Thymus (tissue), 11 donors: ENCODE results near the gene EXOC5. TPM values are rescaled to one million over a fixed set of nuclear protein-coding genes. Genes with fewer than 3 reads are reported as not detected.
"Not testable (repeated sequence)": the region's sequence is repeated elsewhere in the genome, so short reads cannot be mapped to it uniquely, and the experiment has no call there.

Experiments
- DNase-seq, 9 donors: peaks; one replicate each; pipeline ENCODE4 v3.0.0-alpha.2; 2013; ENCODE audit warnings: low spot score in 9 of 9, low read depth in 6 of 9, missing footprints in 1 of 9
- H3K27ac ChIP-seq, 2 donors: one replicate each; pipeline ENCODE4 v1.5.1; 2013; ENCODE audit warnings: control low read depth in 1 of 2, low read depth in 1 of 2, low read length in 1 of 2, mild to moderate bottlenecking in 1 of 2, moderate library complexity in 1 of 2
- H3K27me3 ChIP-seq, 2 donors: one replicate each; pipeline ENCODE4 v1.5.1; 2013; ENCODE audit warnings: low read length in 1 of 2; ENCODE audit not compliant: control insufficient read depth in 2 of 2, insufficient read depth in 1 of 2
- H3K36me3 ChIP-seq, 2 donors: one replicate each; pipeline ENCODE4 v1.5.1; 2013; ENCODE audit warnings: low read length in 1 of 2, mild to moderate bottlenecking in 1 of 2, moderate library complexity in 1 of 2; ENCODE audit not compliant: control insufficient read depth in 2 of 2, insufficient read depth in 2 of 2
- H3K4me1 ChIP-seq, 2 donors: one replicate each; pipeline ENCODE4 v1.5.1; 2013; ENCODE audit warnings: low read length in 2 of 2; ENCODE audit not compliant: control insufficient read depth in 2 of 2, insufficient read depth in 2 of 2
- H3K4me3 ChIP-seq, 2 donors: one replicate each; pipeline ENCODE4 v1.5.1; 2013; ENCODE audit warnings: low read length in 2 of 2, control low read depth in 1 of 2, mild to moderate bottlenecking in 1 of 2
- H3K9me3 ChIP-seq, 2 donors: one replicate each; pipeline ENCODE4 v1.5.1; 2013; ENCODE audit warnings: low read length in 1 of 2, mild to moderate bottlenecking in 1 of 2; ENCODE audit not compliant: control insufficient read depth in 2 of 2, insufficient read depth in 1 of 2
- WGBS: extraction: QIAGEN DNeasy Blood & Tissue Kit; methylation state at CpG from one replicate; pipeline ENCODE4 v1.1.7; 2013; 5-methylcytosine and 5-hydroxymethylcytosine counted together
- polyA plus RNA-seq: library from polyadenylated mRNA; stranded (reverse); fragments of 200-250 nt; gene quantifications from one replicate; pipeline ENCODE4 v1.2.3, GENCODE V29; 2013
- total RNA-seq: library from RNA; stranded (reverse); fragments of 120-200 nt; gene quantifications from one replicate; pipeline ENCODE4 v1.2.4, GENCODE V29; 2013
- donor health status: healthy.

Gene EXOC5
- total and polyA plus RNA-seq, 2 donors = 25.2 to 43.4 TPM

GRCh38 chr14:57243320-57243719 lies 25.4 kb downstream of the EXOC5 start:
- Histone ChIP-seq H3K27ac (no peak overlapping the region), H3K4me3 (no peak overlapping the region), H3K36me3 (peaks cover 0 to 14% of the 10 kb centered on the region in 2 donors), H3K4me1 (no peaks in the 10 kb centered on the region), H3K27me3 (no peaks in the 10 kb centered on the region), H3K9me3 (no peaks in the 10 kb centered on the region)
- no peak for DNase-seq

- 98% methylated on average over 7 of the region's 7 CpGs for WGBS
- H3K4me1 ChIP-seq, H3K4me3 ChIP-seq, H3K27me3 ChIP-seq, DNase-seq, H3K9me3 ChIP-seq, H3K27ac ChIP-seq: not testable (repeated sequence)
- peaks cover 0 to 14% of the 10 kb centered on the region in 2 donors for H3K36me3 ChIP-seq
These were observed 28.6 kb downstream of the EXOC5 start for GRCh38 chr14:57240115-57240514.

- Histone ChIP-seq H3K4me1 (no peaks in the 10 kb centered on the region), H3K27ac (no peak overlapping the region), H3K27me3 (no peaks in the 10 kb centered on the region), H3K4me3 (no peak overlapping the region), H3K9me3 (no peaks in the 10 kb centered on the region), H3K36me3 (peaks cover 5 to 34% of the 10 kb centered on the region in 2 donors)
- no peak for DNase-seq
- WGBS = 97% methylated on average over 1 of the region's 1 CpG
These were observed 36.7 kb downstream of the EXOC5 start for GRCh38 chr14:57232006-57232405.

DNA sequence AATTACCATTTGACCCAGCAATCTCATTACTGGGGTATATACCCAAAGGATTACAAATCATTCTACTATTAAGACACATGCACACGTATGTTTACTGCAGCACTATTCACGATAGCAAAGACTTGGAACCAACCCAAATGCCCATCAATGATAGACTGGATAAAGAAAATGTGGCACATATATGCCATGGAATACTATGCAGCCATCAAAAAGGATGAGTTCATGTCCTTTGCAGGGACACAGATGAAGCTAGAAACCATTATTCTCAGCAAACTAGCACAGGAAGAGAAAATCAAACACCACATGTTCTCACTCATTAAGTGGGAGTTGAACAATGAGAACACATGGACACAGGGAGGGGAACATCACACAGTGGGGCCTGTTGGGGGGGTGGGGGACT lies 40.4 kb downstream of the EXOC5 start:
- not testable (repeated sequence) for H3K27me3 ChIP-seq, DNase-seq, H3K27ac ChIP-seq, H3K4me1 ChIP-seq, H3K9me3 ChIP-seq, H3K4me3 ChIP-seq
- over 99% methylated on average over 2 of the region's 2 CpGs for WGBS
- peaks cover 5 to 27% of the 10 kb centered on the region in 2 donors for H3K36me3 ChIP-seq

- peaks cover 5 to 26% of the 10 kb centered on the region in 2 donors for H3K36me3 ChIP-seq
- no peak overlapping the region for H3K27ac ChIP-seq
- no peak overlapping the region for H3K4me3 ChIP-seq
- H3K4me1 ChIP-seq = no peaks in the 10 kb centered on the region
- WGBS = 97% methylated on average over 2 of the region's 2 CpGs
- no peaks in the 10 kb centered on the region for H3K27me3 ChIP-seq
- H3K9me3 ChIP-seq = no peaks in the 10 kb centered on the region
- DNase-seq = no peak
These were observed 41.6 kb downstream of the EXOC5 start for GRCh38 chr14:57227083-57227482.

GRCh38 chr14:57221931-57222330 lies 46.8 kb downstream of the EXOC5 start:
- H3K9me3 ChIP-seq = no peaks in the 10 kb centered on the region
- H3K4me3 ChIP-seq = no peak overlapping the region
- H3K27me3 ChIP-seq = no peaks in the 10 kb centered on the region
- peaks cover 11 to 14% of the 10 kb centered on the region in 2 donors for H3K36me3 ChIP-seq
- DNase-seq = no peak
- WGBS = 99% methylated on average over 3 of the region's 3 CpGs
- H3K27ac ChIP-seq = no peak overlapping the region
- H3K4me1 ChIP-seq = no peaks in the 10 kb centered on the region

GRCh38 chr14:57212919-57213318 lies 55.8 kb downstream of the EXOC5 start:
- H3K27me3 ChIP-seq = no peaks in the 10 kb centered on the region
- 98% methylated on average over 2 of the region's 2 CpGs for WGBS
- DNase-seq = no peak
- H3K36me3 ChIP-seq = peaks cover 20 to 23% of the 10 kb centered on the region in 2 donors
- H3K4me1 ChIP-seq = no peaks in the 10 kb centered on the region
- H3K4me3 ChIP-seq = no peak overlapping the region
- no peaks in the 10 kb centered on the region for H3K9me3 ChIP-seq
- H3K27ac ChIP-seq = no peak overlapping the region

- H3K4me1 ChIP-seq = no peaks in the 10 kb centered on the region
- H3K4me3 ChIP-seq = no peak overlapping the region
- no peak overlapping the region for H3K27ac ChIP-seq
- H3K9me3 ChIP-seq = no peaks in the 10 kb centered on the region
- no peak for DNase-seq
- H3K27me3 ChIP-seq = no peaks in the 10 kb centered on the region
- peaks cover 13 to 20% of the 10 kb centered on the region in 2 donors for H3K36me3 ChIP-seq
- WGBS = 98% methylated on average over 4 of the region's 4 CpGs
These were observed 59.1 kb downstream of the EXOC5 start for GRCh38 chr14:57209561-57209960.

DNA sequence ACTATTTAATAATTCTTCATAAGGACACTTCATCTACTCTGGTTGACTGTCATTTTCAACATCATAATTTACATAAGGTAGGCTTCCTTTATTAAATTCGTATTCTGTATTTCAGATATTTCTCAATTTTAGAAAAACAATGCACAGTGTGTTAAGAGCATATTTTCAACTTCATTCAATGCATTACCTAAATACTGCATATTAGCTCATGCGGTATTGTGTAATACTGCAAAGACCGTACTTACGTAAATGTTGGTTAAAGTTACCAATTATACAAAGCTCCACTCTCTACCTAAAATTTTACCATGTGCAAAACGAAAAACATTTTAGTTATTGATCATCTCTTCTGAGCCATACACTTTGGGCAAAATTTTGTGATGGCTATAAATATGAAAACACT lies 62.8 kb downstream of the EXOC5 start:
- 97% methylated on average over 5 of the region's 5 CpGs for WGBS
- Histone ChIP-seq H3K4me3 (no peak overlapping the region), H3K36me3 (peaks cover 4 to 5% of the 10 kb centered on the region in 2 donors), H3K4me1 (no peaks in the 10 kb centered on the region), H3K27me3 (no peaks in the 10 kb centered on the region), H3K9me3 (no peaks in the 10 kb centered on the region), H3K27ac (no peak overlapping the region)
- no peak for DNase-seq

DNA sequence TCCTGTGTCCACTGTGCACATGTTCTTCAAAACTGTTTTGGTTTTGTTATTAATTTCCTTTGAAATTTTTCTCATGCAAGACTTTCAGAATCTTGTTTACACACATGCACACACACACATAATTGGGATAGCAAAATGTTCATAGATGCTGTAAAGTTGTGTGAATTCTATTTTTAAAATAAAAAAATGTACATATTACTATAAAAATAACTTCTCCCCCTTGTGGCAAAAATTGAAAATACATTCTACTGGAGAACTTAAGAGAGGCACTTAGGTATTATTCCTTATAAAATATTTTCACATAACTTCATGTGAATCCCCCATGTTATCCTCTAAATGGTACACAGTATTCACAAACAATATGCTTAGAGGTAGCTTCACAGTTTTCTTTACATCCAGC lies 66.0 kb downstream of the EXOC5 start:
- not testable (repeated sequence) for H3K9me3 ChIP-seq, DNase-seq, H3K27ac ChIP-seq, H3K4me1 ChIP-seq, H3K36me3 ChIP-seq, H3K4me3 ChIP-seq, H3K27me3 ChIP-seq
